ENCODE data around the gene PACRG. TPM values are rescaled to one million over a fixed set of nuclear protein-coding genes. Genes with fewer than 3 reads are reported as not detected.

The PACRG gene
- total RNA-seq, 1 donor from 2014 or later = 4.3 TPM

DNA sequence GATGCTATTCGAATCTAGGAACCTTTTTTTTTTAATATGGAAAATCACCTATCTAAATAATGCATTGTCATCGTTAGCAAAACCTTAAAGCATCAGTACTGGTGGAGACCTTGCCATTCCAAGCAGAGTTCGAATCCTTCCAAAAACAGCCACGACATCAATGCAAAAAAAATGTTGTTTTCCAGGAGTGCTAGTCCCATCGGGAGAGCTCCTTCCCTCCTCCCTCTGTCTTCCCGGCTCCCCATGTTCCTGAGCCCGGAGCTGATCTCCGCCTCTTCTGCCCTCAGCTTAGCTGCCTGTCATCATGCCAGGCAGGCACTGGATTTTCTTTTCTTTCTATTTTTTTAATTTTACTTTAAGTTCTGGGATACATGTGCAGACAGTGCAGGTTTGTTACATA is 533.1 kb downstream of the PACRG start:
- ATAC-seq = peak; percentile 45
- DNase-seq (ENCODE audit: low spot score) = no peak
- intact Hi-C loops (cut with DNase I) = no loop called here

DNA sequence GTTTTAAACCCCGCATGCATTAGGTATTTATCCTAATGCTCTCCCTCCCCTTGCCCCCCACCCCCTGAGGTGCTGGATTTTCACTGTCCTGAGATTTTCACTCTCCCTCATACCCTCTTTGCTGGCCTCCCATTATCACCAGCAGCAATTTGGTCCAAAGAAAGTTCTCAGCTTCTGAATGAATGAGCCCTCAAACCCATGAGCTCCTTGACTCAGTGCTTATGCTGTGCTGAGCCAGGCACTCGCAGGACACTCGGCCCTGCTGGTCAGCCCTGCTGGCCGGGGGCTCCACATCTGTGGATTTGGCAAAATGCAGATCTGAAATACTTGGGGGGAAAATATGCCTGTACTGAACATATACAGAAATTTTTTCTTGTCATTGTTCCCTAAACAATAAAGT is 533.6 kb downstream of the PACRG start:
- DNase-seq (ENCODE audit: low spot score) (no peak), ATAC-seq (no peak)
- intact Hi-C loops (cut with DNase I) = no loop called here

GRCh38 chr6:163262080-163262479 is 534.3 kb downstream of the PACRG start:
- ATAC-seq = no peak
- no peak for DNase-seq (ENCODE audit: low spot score)
- intact Hi-C loops (cut with DNase I) = no loop called here

DNA sequence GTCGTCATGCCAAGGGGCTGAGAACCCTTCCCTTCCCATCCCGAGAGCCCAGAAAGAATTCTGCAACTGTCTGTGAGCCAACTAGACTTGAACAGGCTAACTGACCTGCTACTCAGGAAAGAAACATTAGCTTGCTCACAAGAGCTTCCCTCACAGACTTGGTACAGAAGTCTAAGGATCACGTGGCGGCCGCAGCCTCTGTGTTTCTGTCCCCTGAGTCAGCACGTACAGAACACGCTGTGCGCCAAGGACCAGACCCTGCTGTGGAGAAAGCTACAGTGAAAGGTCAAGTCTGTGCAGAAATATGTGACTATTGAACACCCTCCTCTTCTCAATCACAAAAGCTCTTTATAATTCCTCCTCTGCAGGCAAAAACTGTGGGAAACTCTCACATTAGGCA is 535.4 kb downstream of the PACRG start:
- intact Hi-C loops (cut with DNase I) = no loop called here
- DNase-seq (ENCODE audit: low spot score) (no peak), ATAC-seq (peak; percentile 86)

DNA sequence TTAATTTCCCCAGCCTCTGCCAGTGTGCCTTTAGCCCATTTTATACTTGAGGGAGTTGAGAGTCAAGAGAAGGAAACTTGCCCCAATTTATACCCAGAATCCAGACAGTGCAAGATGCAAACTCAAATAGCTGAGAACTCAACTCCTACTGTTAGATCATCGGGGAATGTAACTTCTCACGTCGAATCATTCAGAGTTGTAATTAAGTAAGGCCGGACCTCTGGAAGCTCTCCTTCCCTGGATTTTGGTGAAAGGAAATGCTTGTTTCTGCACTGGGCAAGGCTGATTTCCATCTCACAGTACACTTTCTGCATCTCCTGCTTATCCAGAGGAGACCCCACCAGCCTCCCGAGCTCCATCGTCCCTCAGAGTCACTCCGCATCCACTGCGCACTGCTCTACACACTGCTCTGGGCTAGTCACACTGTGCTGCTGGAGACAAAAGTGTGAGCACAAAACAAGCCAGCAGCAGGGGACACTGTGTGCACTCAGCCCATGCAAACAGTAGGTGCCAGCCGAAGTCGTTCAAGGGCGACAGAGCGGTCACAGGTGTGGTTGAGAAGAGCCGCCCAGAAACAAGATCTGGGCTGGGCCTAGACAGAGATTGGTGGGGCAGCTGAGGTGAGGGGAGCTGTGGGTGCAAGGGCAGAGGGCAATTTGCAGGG is 536.4 kb downstream of the PACRG start:
- DNase-seq (ENCODE audit: low spot score) (no peak), ATAC-seq (no peak)
- intact Hi-C loops (cut with DNase I) = no loop called here

DNA sequence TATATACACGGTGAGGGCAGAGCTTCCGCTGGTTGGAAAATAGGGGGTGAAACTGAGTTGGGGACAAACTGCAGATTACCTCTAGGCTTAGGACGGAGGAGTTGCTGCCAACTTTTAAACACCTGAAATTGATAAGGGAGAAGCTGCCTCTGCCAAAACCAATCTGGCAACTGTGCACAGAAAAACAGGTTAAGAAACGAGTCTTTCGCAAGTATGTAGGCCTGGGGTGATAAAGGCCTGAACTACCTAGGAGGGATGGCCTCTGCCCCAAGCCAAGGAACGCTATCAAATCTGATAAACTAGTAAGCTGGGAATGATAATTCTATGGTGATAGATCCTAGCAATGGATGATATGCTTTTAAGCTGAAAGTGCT is 536.9 kb downstream of the PACRG start:
- ATAC-seq (no peak), DNase-seq (ENCODE audit: low spot score) (no peak)
- intact Hi-C loops (cut with DNase I) = no loop called here

DNA sequence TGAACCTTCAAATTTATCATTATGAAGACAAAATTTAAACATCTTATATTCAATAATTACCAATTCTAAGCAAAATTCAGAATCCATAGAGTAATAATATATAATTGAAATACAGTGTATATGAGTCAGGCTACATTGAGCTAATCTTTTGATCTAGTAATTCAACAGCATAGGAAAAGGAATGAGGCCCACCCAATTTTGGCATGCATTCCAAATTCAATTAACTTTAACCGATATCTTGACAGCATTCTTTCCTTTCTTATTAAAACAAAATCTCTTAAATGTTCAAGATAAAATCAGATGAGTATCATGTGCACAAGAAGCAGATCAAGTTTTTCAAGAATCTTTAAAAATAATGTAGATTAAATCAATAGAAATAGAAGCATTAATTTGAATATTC is 553.9 kb downstream of the PACRG start:
- ATAC-seq (no peak), DNase-seq (ENCODE audit: low spot score) (no peak)
- intact Hi-C loops (cut with DNase I) = no loop called here

- ATAC-seq = no peak
- no peak for DNase-seq (ENCODE audit: low spot score)
- intact Hi-C loops (cut with DNase I) = no loop called here
Measured at GRCh38 chr6:163282672-163283071, 554.9 kb downstream of the PACRG start.

- no peak for ATAC-seq
- no peak for DNase-seq (ENCODE audit: low spot score)
- intact Hi-C loops (cut with DNase I) = no loop called here
Measured at GRCh38 chr6:163284151-163284550, 556.4 kb downstream of the PACRG start.

DNA sequence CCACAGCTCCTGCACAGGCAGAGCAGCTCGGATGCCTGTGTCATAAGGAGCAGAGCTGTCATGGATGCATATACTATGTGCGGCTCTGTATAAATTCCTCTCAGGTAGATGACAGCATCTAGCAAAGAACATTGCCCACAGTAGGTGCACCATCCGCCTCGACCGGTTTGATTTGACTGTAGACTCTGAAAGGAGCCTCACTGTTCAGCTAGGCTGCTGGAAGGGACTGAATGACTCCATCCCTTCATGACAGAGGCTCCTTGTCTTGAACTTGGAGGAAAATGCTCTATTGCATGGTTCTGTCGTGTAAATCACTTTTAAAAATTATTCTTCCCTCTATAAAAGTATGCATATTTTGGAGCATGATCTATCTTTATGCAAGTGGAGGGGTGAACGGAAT is 557.9 kb downstream of the PACRG start:
- DNase-seq (ENCODE audit: low spot score) (no peak), ATAC-seq (peak; percentile 72)
- intact Hi-C loops (cut with DNase I) = no loop called here

DNA sequence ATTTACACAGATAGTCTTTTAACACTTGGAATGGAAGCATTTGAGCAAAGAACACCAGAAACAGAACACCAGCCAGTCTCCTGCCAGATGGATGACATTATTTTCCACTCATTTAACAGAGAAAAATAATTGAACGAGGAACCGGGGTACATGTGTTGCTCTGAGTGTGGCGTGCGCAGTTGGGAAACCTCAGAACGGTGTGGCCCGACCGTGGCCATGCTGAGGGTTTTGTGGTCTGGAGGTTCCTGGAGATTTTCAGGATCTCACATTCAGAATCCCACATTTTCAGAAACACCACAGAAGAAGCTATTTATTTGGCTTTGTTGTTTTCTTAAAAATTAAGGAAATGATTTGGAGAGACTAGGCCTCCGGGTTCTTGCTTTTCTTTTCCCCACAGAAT is 559.9 kb downstream of the PACRG start:
- ATAC-seq (peak; percentile 52), DNase-seq (ENCODE audit: low spot score) (no peak)
- intact Hi-C loops (cut with DNase I) = no loop called here

- DNase-seq (ENCODE audit: low spot score) (no peak), ATAC-seq (no peak)
- intact Hi-C loops (cut with DNase I) = no loop called here
Measured at GRCh38 chr6:163288066-163288465, 560.3 kb downstream of the PACRG start.

DNA sequence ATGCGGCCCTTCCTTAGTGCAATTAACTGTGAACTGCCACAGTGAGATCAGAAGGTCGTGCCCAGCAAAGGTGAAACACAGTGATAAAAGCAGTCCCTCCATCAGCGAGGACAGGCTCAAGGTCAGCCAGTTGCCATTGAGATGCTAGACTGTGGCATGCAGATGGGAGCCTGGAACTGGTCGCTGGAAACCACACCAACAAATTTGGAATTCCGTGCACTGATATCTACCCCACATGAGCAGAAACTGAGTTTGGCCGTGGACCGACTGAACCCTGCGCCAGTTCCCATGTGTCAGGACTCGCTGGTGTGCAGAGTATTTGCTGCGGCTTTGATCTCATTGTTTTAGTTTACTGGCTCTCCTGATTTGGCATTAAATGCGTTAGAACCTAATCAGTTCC is 561.1 kb downstream of the PACRG start:
- intact Hi-C loops (cut with DNase I) = no loop called here
- ATAC-seq = no peak
- DNase-seq (ENCODE audit: low spot score) = no peak

- DNase-seq (ENCODE audit: low spot score) (no peak), ATAC-seq (no peak)
- intact Hi-C loops (cut with DNase I) = no loop called here
Measured at GRCh38 chr6:163289447-163289846, 561.7 kb downstream of the PACRG start.

DNA sequence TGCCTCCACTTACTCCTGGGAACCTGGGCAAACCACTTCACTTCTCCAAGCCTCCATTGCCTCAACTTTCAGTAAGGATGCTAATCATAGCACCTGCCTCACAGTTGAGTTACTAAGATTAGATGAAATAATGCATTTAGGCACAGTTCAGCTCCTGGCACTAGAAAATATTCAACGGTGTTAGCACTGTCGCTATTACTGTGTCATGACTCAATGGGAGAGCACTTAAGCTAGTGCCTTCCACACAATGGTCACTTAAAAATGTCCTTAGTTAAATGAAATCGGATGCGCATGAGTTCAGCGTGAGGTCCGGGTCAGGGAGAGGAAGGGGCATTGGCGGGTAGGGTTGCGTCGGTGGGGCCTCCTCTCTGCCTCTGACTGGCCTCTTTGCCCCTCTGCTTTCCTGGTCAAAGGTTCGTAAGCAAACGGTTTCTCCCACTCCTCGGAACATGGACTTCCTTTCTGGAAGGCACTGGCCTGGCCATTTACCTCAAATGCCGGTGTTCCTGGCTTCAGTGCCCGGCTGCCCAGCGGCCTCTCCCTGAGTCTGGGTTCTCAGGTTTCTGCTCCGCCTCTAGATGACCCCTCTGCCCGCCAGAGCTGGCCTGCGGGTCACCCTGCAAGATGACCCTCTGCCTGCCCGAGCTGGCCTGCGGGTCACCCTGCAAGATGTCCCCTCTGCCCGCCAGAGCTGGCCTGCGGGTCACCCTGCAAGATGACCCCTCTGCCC is 562.9 kb downstream of the PACRG start:
- intact Hi-C loops (cut with DNase I) = no loop called here
- ATAC-seq (no peak), DNase-seq (ENCODE audit: low spot score) (no peak)

GRCh38 chr6:163291622-163292021 is 563.8 kb downstream of the PACRG start:
- ATAC-seq (no peak), DNase-seq (ENCODE audit: low spot score) (no peak)
- intact Hi-C loops (cut with DNase I) = no loop called here

DNA sequence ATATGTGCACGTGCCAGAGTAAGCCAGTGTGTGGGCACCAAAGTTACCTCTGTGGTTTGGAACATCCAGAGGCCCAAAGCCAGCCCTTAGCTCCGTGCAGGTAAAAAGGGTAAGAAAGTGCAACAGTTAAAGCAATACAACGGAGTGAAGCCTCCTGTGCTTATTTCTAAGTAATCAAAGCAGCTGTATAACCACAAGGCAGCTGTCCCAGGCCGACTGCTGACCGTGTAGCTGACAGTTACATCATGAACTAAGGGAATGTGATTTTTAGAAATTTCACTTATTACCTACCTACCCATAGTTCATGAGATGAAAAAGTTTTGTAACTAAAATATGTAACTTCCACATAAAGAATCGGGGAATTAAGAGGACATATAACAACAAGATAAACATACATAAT is 565.5 kb downstream of the PACRG start:
- intact Hi-C loops (cut with DNase I) = no loop called here
- ATAC-seq = no peak

GRCh38 chr6:163294734-163295133 is 567.0 kb downstream of the PACRG start:
- no peak for ATAC-seq
- intact Hi-C loops (cut with DNase I) = no loop called here

More for the DNA sequence above, 565.5 kb downstream of the PACRG start:
- no peak for DNase-seq (ENCODE audit: low spot score)

GRCh38 chr6:163296835-163297519 is 569.2 kb downstream of the PACRG start:
- DNase-seq (ENCODE audit: low spot score) = no peak
- intact Hi-C loops (cut with DNase I) = no loop called here
- ATAC-seq = no peak

More at GRCh38 chr6:163294734-163295133, 567.0 kb downstream of the PACRG start:
- DNase-seq (ENCODE audit: low spot score) = no peak

GRCh38 chr6:163298079-163298830 is 570.5 kb downstream of the PACRG start:
- DNase-seq (ENCODE audit: low spot score) (no peak), ATAC-seq (no peak)
- intact Hi-C loops (cut with DNase I) = no loop called here
